ENCODE data around the gene LRRC4C.

Gene LRRC4C

DNA sequence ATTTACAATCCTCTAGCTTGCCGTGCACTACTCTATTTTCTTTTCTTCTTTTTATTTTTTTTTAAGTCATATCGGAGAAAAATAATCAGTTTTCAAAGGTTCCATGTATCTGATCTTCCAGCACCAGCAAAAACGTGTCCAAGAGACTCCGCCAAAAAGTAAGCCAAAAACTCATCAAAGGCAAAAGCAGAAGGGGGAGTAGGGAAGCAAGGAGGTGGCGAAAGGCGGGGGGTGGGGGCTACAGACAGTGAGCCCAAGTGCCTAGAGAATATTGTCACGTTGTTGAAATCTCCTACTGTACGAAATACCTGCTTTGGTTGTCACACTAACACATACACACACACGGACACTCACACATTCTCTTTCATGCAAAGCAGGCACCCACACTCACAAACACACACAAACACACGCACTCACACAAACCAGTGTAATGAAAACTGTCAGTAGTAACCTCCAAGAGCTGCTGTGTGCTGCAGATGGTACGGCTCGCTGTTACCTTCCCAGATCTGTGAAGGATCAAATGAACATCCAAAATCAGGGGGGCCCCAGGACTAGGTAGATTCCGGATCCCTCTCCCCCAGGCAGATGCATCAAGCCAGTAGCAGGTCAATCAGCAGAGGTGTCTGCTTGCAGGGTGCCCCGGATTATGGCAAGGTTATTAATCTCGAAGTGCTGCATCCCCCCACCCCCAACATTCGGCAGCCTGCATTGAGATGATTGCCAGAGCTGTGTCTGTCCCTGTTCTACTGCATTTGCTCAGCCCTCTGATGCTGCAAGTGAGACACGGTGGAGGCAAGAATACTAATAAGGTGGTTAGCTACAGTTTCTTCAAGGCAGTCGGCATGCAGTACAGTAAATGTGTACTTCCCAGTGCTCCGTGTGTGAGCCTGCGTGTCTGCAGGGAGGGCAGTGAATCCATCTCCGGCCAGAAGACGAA lies at the start of gene LRRC4C:
TSS of gene LRRC4C (minus strand) at position 188 of the 937 bp plus-strand sequence.
- no peak for DNase-seq

DNA sequence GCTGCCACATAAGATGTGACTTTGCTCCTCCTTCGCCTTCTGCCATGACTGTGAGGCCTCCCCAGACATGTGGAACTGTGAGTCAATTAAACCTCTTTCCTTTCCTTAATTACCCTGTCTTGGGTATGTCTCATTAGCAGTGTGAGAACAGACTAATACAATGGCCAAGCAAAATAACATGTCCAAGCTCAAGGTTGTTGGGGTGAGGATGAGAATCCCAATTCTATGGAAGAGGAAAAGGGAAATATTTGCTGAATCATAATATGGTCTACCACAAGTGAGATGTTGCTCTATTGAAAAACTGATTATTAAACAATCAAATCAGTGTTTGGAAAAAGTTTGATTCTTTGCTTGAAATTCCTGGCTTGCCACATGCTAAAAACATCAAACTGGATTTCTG lies 48.7 kb upstream of the LRRC4C start:
- no peak for DNase-seq

GRCh38 chr11:41499429-41499828 lies 40.0 kb upstream of the LRRC4C start:
- DNase-seq: no peak

DNA sequence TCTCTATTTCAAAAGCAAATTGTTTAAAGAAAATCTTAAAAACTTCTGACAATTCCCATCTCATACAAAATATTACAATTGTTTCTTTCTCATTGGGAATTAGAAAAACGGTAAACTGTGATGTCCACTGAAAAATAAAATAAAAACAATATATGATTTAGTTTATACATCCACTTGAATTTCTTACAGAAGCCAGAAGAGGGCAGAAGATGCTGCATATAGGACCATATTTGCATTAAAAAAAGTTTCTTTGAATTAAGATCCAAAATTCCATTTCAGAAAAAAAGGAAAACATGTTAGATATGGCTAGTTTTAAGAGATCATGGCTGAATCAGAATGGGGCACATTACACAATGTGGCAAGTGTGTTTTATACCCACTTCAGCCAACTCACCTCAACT lies 39.3 kb upstream of the LRRC4C start:
- DNase-seq: no peak

DNA sequence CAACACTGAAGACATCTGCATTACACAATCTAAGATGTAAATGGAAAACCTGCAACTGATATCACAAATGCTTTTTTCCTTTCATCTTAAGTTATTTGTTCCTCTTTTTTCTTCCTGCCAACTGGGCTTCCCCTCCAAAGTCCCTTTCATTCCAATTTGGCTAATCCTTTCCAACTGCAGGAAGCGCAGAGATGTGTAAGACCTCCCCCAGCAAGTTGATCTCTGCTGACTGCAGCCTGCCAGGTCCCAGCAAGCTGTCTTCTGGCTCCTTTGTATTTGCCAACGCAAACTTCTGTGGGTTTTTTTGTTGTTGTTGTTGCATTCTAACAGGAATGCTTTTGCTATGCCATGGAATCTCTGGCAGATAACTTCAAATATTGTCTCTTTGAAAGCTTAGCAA lies 38.5 kb upstream of the LRRC4C start:
- DNase-seq: no peak

DNA sequence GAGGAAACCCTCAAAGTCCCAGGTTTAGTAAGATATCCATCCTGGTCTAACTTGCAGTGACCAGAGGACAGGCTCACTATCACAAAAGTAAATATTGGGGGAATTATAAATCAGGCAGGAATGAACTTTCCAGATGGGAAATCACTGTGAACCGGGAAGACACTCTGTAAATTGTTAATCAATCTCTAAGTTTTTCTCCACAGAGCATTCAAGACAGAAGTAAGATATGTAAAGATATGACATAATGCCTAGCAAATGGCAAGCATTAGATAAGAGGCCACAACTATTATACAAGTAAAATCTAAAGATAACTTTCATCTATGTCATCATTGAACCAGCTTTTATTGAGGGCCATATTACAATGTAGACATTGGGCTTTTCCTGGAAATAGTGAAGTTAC lies 35.3 kb upstream of the LRRC4C start:
- DNase-seq: no peak

DNA sequence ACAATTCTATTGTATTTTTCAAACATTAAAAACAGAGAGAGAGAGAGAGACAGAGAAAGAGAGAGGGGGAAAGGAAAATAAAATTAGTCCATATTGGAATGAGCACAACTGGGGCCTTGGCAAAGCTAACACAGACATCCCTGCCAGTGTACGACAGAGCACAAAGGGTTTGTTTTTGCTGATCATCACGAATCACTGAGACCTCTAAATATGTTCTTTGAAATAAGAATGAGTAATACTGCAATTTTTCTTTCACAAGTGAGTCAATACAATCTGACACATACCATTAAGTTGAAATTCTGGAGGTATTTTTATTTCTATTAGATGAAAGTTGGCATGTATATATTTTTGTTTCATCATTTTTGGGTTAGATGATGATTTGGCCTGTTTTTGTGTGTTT lies 27.0 kb upstream of the LRRC4C start:
- no peak for DNase-seq

- DNase-seq: no peak
Observed at GRCh38 chr11:41483956-41484355, 24.5 kb upstream of the LRRC4C start.

- DNase-seq: no peak
Observed at GRCh38 chr11:41479179-41479578, 19.7 kb upstream of the LRRC4C start.

DNA sequence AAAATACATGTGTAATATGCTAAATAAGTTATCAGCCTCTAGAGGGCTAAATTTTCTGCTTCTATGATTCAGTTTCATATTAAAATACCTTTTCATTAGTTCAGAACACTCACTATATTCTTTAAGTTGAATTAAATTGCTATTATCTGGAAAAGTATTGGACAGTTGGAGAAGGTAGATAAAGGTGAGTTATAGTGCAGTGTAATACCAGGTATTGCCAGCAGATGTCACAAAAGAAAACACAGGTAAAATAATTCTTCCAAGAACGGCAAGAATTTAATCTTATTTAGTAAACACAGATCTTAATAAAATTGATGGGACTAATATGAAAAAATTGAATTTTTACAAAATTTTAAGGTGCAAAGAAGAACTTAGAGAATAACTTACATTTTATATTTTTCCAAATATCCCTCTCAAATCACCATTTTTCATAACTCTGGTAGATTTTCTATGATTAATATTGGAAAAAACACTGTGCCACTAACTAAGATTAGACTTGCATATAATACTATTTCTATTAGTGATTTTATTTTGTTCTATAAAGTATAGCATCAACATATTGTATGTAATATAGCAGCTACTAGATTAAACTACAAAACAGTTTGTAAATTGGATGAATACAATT lies 1.7 kb upstream of the LRRC4C start:
- DNase-seq: no peak

GRCh38 chr11:41458641-41459040 lies 811 bp downstream of the LRRC4C start:
- no peak for DNase-seq

GRCh38 chr11:41458154-41458553 lies 1.3 kb downstream of the LRRC4C start:
- DNase-seq: no peak

DNA sequence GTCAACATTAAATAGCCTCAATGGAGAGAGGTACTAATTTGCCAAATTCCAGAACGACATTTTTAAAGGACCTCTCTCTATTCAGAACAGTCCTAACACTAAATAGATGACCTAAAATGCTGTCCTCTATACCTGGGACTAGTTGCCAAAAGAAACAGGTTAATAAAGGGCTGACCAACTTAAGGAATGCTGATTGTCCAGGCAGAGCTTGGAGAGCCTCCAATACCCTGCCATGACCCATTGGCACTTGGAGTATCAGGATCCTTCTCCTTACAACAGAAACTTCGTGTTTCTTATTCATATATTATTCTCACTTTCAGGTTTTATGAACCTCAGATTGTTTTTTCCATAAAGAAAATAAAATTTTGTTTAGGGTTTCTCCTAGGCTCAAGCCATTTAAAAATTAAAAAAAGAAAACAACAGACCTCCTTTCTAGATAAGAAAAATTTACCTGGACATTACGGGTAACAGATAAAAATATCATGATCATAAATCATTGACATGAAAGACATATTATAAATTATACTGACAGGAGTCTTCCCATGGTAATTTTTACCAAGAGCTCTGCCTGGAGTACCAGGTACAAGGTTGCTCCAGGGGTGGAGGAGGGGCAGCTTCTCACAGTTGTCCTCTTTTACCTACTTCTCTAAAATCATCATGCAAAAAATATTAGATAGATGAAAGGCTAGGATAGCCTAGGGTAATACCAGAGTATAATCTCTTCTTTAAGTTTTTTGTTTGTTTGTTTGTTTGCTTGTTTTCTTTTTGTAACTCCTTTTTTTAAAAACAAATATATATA lies 2.0 kb downstream of the LRRC4C start:
- DNase-seq: no peak

GRCh38 chr11:41456269-41456668 lies 3.2 kb downstream of the LRRC4C start:
- no peak for DNase-seq

GRCh38 chr11:41451011-41451410 lies 8.4 kb downstream of the LRRC4C start:
- DNase-seq: no peak

- no peak for DNase-seq
Observed at GRCh38 chr11:41449483-41450050, 9.9 kb downstream of the LRRC4C start.

DNA sequence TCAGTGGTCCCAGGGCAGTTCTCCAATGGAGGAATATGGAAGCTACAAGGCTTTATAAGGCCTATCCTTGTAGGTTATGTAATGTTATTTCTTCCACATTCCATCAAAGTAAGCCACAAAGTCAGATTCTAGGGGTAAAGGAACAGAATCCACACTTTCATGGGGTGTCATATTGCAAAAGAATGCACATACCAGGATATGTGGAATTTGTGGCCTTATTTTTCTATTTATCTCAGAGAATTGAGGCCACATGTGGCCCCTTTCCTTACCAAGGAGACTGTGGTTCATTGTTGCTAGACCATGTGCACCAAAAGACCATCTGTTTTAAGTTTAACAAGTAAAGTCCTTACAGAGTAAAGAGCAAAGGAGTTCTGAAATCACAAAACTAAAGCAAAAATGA lies 12.9 kb downstream of the LRRC4C start:
- DNase-seq: no peak

- DNase-seq: no peak
Observed at GRCh38 chr11:41446107-41446506, 13.3 kb downstream of the LRRC4C start.

- DNase-seq: no peak
Observed at GRCh38 chr11:41437006-41437490, 22.4 kb downstream of the LRRC4C start.

DNA sequence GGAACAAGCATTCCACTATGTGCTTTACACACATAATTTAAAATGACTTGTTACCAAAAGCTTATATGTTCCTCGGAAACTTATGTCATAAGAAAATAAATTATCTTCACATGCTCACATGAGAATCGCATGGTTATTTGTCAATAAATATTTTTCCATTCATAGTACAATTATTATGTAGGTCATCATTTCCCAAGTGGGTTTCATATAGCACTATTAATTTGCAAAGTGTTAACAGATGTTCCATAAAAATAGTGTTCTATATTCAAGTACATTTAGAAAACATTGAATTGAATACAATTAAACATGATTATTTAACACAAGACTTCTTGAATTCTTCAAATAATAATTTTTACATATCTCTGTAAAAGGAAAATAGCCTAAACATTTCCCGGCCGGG lies 23.9 kb downstream of the LRRC4C start:
- no peak for DNase-seq

GRCh38 chr11:41431784-41432183 lies 27.7 kb downstream of the LRRC4C start:
- DNase-seq: no peak

DNA sequence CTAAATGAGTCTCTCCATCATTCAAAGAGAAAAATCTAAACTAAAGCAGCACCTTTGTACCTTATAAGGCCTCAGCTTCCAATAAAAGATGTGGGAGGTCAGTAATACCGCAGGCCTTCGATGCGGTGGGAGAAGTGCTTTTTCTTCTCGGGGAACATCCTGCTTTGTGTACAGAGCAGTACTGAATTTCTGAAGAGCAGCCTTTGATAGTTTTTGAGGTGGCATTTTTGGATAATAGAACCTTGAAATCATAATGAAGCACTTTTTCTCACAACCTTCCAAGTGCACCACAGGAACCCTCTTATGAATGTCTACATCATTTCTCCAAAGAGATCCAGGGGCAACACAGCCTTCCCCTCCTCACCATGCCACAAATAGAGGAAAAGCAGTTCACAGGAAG lies 39.6 kb downstream of the LRRC4C start:
- no peak for DNase-seq
